Right ventricle myocardium superior (tissue), 1 donor: ENCODE measurements around the gene CC2D2B. TPM values are rescaled to one million over a fixed set of nuclear protein-coding genes. Genes with fewer than 3 reads are reported as not detected.
"Not testable (repeated sequence)": the region's sequence is repeated elsewhere in the genome, so short reads cannot be mapped to it uniquely, and the experiment has no call there.

Experiments used
- ATAC-seq: fragments of 200-7000 bp; cut with Tn5 transposase; one replicate; pipeline ENCODE4 v1.9.1; 2020; ENCODE audit warnings: mild to moderate bottlenecking; ENCODE audit not compliant: poor library complexity
- DNase-seq: peaks from one replicate; pipeline ENCODE4 v3.0.0-alpha.2; 2020
- intact Hi-C: fragments of 100-400 bp; cut with DNase I; formaldehyde crosslinking; loops from one replicate; pipeline ENCODE4 v1.11.2; 2022
- total RNA-seq: library from RNA; stranded (reverse); fragmentation: NEBNext Ultra II Directional; extraction: Animal tissue kit (Norgen Biotek cat#: 25700); gene quantifications from one replicate; pipeline ENCODE4 v1.2.1, GENCODE V29; 2021
- donor health status: DM: no; HTN: yes; CAD: no; lungs with severe emphysema.

The CC2D2B gene
- total RNA-seq, 1 donor from 2014 or later, result 0.13 TPM

DNA sequence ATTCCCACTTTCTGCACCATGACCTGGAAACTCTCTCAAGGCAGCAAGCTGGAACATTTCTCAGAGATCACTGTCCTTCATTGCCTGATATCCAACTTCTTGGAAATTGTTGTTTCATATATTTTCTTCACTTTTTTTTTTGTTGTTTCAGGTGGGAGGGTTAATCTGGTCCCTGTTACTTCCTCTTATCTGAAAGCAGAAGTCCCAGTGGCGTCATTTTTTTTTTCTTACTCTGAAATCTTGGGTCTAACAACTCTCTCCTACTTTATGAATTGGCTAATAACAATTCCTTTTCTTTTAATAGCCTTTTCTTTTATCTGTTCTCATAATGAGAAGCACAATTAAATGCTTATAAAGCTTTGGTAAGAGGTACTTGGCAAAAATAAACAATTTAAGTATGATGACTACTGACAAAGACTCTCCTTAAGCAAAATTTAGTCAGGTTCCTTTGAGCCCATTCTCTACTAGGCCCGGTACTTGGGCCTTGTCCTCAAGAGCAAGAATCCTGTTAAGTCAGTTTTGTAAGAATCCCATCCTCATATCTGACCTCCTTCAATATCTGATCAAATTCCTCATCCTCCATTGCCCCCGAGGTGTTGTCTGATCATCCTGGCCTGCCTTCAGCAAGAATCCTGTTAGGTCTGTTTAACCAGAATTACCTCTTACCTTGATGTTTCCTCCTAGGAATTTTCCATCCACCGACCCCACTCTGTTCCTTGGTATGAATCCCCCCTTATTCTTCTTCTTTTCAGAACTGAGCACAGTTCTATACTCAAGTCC, 11.5 kb upstream of the CC2D2B start:
- no peak for ATAC-seq
- no peak for DNase-seq
- intact Hi-C loops, result no loop called here

DNA sequence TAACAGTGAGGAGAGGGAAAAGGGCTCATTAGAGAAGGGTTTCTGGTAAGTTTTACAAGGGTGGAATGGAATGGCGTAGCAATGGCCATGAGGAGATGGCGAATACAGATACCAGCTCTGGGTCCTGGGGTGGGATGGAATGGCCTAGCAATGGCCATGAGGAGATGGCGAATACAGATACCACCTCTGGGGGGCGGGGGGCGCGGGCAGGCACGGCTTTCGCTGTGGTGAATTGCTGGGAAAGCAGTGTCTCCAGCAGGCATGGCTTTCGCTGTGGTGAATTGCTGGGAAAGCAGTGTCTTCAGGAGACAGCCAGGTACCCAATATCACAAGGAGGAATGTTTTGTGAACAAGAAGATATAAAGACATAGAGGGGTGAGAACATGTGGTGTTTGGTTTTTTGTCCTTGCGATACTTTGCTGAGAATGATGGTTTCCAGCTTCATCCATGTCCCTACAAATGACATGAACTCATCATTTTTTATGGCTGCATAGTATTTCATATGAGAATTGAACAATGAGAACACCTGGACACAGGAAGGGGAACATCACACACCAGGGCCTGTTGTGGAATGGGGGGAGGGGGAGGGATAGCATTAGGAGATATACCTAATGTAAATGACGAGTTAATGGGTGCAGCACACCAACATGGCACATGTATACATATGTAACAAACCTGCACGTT, 1.7 kb upstream of the CC2D2B start:
- ATAC-seq, DNase-seq, intact Hi-C loops: not testable (repeated sequence)

DNA sequence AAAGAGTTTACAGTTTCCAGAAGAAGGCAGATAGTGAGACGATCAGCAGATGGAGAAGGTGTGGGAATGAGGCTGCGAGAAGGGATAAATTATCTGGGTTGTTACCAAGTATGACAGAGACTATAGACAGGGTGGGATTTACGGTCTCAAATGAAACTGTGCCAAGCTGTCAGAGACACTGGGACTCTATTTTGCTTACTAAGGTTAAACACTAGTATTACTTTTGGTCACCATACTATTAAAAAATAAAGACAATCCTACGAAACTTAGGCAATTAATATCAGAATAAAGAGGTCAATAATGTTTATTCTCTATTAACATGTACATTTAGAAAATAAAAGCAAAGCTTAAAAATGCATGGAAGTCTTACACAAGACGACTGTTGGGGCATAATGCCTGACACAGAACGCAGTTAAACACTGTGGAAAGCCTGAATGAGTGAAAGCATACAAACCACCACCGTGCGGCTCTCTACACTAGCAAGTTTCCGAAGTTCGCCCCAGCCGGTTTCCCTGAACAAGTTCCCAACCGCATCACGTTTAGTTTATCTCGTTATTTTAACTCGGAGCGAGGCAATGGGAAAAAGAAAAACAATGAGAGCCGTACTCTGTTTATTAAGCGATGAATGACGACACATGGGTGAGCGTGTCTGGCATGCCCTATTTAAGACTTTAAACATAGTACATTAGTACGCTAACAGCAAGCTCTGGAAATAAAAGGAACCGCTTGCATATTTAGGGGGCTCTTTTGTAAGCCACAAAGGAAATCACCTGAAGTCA, 909 bp upstream of the CC2D2B start:
- intact Hi-C loops, result no loop called here
- DNase-seq, result peak; percentile 41
- peak; percentile 71 for ATAC-seq

DNA sequence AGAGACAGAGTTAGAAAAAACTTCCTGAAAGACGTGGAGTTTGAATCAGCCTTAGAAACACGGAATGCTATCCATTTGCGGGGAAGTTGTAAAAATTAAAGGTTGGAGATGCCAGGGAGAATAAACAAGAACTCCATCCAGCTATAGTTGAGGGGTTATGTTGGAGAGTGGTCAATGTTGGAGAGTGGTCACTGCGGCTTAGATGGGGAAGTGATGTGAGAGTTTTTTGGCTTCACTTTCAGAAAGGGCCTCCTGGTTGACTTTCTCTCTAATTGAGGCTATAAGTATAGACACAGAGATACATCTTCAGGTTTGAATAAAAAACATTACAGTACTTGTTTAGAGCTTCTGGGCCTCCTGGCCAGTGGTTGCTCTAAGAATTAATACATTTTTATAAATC, 675 bp downstream of the CC2D2B start:
- intact Hi-C loops, result no loop called here
- DNase-seq (no peak), ATAC-seq (no peak)

DNA sequence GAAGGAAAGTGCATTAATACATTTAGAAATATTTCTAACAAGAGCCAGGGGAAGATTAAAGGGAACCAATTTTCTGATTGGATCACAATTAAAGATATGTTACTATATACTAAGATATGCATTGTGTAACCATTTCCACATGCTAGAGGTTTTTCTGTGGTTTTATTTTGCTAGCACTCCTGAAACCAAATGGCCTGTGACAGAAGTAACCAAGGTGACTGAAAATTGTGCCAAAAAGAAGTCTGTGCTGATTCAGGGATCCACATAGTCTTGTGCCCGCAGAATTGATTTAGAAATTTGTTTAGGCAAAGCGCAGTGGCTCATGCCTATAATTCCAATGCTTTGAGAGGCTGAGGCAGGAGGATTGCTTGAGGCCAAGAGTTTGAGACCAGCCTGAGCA, 1.8 kb downstream of the CC2D2B start:
- ATAC-seq (no peak), DNase-seq (no peak)
- intact Hi-C loops, result no loop called here

DNA sequence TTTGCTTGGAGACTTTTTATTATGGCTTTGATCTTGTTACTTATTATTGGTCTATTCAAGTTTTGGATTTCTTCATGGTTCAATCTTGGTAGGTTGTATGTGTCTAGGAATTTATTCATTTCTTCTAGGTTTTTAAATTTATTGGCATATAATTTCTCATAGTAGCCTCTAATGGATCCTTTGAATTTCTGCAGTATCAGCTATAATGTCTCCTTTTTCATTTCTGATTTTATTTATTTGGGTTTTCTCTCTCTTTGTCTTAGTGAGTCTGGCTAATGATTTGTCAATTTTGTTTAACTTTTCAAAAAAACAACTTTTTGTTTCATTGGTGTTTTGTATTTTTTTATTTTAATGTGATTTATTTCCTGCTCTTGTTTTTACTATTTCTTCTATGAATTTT, 8.3 kb downstream of the CC2D2B start:
- intact Hi-C loops, ATAC-seq, DNase-seq: not testable (repeated sequence)

DNA sequence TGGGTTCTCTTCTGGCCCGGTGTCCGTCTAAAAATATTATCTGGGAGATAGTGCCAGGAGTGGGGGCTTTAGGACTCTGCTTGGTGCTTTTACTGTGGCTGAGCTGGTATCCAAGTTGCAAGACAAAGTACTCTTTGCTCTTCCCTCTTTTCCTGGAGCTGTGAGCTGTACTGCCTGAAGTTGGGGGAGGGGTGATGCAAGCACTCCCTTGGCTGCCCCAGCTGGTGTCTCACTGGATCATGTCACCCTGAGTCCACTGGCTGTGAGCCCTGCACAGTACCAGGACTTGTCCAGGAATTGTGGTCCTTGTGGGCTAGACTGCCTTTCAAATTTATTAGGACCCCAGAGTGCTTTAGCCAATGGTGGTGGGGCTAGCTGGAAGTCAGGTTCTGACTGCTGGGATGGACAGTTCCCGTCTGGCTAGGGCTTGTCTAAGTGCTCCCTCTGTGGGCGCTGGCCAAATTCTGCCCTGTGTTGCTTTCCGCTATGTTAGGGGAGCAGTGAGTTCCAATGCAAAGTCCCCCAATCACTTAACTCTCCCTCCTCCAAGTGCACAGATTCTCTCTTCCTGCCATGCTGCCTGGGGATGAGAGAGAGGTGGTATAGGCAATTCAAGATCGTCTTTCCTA, 13.1 kb downstream of the CC2D2B start:
- DNase-seq, result no peak
- intact Hi-C loops, result no loop called here
- ATAC-seq, result no peak

DNA sequence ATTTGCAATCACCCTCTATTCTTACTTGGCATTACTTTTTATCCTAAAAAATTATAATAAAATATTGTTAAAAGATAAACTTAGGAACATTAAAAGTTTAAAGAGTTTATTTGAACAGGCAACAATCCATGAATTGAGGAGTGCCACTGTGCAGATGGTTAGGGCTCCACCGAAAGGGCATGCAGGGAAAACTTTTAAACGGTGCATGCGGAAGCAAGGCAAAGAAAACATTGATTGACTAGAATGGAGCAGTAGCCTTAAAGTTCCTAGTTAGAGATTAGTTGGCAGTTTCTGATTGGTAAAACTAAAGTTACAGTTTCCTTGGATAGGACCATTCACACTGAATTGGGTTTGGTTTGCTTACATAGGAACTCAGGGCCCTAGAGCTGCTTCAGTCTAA, 17.3 kb downstream of the CC2D2B start:
- ATAC-seq (no peak), DNase-seq (no peak)
- intact Hi-C loops, result no loop called here

DNA sequence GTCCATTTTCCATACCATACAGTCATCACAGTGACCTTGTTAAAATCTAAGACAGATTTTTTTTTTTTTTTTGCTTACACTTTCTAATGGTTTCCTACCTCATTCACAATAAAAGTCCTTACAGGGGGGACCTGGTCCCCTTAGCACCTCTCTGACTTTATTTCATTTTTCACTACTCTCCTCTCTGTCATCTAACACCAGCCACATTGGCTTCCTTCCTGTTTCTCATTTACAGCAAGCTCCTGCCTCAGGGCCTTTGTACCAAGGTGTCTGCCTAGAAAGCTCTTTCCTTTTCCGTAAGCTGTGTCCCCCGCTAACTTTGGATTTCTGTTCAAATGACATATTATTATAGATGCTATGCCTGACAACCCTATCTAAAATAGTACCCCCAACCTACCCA, 27.7 kb downstream of the CC2D2B start:
- intact Hi-C loops, result no loop called here
- no peak for ATAC-seq
- DNase-seq, result no peak

DNA sequence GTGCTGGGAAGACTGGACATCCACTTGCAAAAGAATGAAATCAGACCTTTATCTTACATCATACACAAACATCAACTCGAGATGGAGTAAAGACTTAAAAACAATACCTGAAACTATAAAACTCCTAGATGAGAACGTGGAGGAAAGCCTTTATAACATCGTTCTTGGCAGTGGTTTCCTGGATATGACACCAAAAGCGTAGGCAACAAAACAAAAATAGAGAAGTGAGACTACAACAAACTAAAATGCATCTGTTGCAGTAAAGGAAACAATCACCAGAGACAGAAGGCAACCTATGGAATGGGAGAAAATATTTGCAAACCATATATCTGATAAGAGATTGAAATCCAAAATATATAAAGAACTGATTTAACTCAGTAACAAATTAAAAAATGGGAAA, 33.3 kb downstream of the CC2D2B start:
- DNase-seq (no peak), ATAC-seq (no peak)
- intact Hi-C loops, result no loop called here

DNA sequence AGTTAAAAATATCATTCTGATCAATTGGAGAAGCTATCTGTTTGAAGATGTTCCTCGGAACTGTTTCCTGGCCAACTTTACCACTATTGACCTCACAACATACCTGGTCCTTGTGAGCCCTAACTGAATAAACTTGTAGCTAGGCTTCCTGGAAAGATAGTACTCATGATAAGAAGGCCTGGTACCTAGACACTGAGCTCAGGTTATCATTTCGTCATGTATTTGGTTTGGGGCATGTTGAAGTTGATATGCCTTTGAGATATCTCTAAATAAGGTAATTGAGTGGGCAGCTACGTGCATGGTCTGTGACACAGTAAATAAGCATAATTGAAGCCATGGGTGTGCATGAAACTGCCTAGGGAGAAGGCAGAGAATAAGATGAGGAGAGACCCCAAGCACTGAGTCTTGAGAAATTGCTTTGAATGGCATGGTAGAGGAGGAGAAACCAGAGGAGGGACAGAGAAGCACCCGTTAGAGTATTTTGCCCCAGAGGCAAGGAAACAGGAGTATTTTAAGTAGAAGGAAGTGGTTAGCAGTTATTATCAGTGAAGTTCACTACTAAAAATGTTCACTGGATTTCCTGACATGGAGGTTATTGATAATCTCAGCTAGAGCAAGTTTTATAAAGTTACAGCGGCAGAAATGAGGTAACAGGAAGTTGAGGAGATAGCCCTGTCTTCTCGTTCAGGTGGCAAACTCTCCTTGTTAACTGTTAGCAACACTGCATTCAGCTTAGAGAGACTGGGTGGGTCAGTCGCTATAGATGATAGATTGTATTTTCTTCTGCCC, 55.6 kb downstream of the CC2D2B start:
- intact Hi-C loops, result no loop called here
- DNase-seq, result no peak
- no peak for ATAC-seq

DNA sequence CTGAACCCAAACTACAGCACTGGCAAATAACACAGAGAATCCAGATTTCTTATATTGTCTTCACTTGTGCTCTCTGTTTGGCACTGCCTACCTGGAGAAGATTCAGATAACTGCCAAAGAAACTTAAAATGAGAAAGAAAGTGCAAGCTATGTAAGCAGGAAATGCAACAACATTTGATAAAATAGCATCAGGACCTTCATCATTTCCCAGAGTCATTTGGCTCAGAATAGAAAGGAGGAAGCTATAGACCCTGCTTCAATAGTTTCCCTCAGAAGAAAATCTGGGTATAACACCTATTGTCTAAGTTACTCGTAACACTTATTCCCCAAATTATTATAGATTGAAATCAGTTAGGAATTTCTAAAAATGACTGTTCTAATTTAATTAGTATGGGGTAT, 56.2 kb downstream of the CC2D2B start:
- DNase-seq (no peak), ATAC-seq (no peak)
- intact Hi-C loops, result no loop called here

DNA sequence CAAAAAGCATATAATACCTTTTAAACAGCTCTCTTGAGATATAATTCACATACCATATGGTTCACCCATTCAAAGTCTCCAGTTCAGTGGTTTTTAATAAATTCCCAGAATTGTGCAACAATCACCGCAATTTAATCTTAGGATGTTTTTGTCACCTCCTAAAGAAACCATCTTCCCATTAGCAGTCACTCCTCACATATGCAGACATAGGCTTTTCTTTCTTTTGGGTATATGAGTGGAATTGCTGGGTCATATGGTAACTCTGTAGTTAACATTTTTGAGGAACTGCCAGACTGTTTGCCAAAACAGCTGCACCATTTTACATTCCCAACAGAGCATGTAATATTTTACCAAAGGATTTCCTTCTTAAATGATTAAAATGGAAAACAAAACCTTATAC, 57.0 kb downstream of the CC2D2B start:
- intact Hi-C loops, result no loop called here
- no peak for ATAC-seq
- no peak for DNase-seq

DNA sequence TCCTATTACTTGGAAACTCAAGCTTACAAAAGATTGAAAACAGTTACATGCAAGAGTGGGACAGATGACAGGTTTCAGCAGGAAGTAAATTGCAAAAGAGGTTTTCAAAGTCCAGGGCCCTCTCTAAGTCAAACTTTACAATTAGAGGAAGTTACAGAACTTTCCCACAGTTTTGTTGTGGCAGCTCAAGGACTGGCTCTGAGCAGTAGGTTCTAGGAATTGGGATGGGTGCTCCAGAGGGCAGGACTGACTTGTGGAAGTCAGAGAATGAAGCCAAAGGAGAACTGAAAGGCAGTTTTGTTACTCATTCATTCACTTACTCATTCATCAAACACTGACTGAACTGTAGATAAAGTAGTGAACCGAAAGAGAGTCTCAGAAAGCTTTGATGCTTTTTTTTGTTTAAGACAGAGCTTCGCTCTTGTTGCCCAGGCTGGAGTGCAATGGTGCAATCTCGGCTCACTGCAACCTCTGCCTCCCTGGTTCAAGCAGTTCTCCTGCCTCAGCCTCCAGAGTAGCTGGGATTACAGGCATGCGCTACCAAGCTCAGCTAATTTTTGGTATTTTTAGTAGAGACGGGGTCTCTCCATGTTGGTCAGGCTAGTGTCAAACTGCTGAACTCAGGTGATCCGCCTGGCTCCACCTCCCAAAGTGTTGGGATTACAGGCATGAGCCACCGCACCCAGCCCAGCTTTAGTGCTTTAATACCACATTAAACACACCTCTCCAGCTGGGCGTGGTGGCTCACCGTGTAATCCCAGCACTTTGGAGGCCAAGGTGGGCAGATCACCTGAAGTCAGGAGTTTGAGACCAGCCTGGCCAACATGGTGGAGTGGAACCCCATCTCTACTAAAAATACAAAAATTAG, 68.8 kb downstream of the CC2D2B start:
- DNase-seq (no peak), ATAC-seq (no peak)
- intact Hi-C loops, result no loop called here

DNA sequence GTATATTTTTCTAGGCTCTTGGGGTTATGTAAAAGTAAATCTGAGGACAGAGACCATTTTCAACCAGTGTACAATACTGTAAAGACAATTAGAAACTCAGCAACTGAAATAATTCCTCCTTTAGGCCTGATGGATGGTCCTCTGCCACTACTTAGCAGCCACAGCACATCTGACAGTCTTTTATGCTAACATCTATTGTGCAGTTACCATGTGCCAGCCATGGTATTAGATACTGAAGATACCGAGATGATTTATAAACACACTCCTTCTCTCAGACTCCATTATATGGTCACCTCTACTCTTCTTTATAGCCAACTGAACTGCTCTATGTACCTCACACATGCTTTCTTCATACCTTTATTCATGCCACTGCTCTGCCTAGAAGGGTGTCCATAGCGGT, 74.4 kb downstream of the CC2D2B start:
- ATAC-seq, result no peak
- intact Hi-C loops, result no loop called here
- no peak for DNase-seq

DNA sequence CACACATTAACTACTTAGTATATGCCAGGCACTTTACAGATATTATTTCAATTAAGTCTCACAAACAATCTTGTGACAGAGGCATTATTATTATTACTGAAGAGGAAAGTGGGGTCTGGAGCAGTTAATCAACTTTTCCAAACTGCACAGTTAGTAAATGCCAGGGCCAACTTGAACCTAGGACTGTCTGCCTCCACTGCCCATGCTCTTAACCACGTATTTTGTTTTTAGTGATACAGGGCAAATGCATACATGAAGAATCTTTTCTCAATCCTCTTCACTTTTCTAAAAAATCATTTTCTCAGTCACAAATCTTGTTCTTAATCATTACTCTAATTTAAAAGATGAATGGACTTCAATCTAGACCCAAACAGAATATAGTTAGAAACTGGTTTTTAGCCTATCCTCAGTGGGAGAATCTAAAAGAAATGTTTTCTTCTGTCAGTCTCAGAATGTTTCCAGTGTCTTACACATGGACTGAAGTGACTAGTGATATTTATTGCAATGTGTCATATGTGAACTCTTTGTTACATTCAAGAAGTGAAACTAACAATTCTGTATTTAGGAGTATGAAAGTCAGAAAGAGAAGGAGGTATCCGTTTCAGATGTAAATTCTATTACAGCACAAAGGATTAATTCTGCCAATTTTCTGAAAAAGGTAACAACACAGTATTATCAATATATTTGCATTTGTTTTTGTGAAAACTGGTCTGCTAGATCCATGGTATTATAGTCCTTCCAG, 80.1 kb downstream of the CC2D2B start:
- intact Hi-C loops, result no loop called here
- DNase-seq (no peak), ATAC-seq (no peak)

DNA sequence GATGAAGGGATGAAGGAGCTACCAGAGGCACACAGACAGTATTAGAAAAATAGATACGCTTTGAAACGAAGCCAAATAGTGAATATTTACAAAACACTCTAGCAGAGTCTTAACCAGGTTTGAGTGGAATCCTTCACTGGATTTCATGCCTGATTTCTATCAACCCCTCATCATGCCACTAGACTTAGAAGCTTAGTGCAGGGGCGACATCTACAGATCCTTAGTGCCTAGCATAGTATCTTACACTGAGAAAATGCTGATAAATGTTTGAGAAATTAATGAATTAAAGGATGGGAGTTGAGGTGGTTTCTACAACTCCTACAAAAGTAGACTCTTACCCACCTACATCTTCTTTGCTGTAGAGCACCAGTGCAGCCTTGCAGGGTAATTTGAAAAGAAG, 80.9 kb downstream of the CC2D2B start:
- DNase-seq, result no peak
- no peak for ATAC-seq

More for the DNA sequence above, 80.9 kb downstream of the CC2D2B start:
- intact Hi-C loops, result no loop called here
